Left hindlimb (tissue), 1 donor: ENCODE measurements around the gene NIPA2.

Source experiments
- DNase-seq: peaks from one replicate; pipeline ENCODE4 v3.0.0-alpha.2; 2018

The NIPA2 gene

GRCh38 chr15:22844421-22845288, 6.2 kb downstream of the NIPA2 start:
- DNase-seq = no peak

DNA sequence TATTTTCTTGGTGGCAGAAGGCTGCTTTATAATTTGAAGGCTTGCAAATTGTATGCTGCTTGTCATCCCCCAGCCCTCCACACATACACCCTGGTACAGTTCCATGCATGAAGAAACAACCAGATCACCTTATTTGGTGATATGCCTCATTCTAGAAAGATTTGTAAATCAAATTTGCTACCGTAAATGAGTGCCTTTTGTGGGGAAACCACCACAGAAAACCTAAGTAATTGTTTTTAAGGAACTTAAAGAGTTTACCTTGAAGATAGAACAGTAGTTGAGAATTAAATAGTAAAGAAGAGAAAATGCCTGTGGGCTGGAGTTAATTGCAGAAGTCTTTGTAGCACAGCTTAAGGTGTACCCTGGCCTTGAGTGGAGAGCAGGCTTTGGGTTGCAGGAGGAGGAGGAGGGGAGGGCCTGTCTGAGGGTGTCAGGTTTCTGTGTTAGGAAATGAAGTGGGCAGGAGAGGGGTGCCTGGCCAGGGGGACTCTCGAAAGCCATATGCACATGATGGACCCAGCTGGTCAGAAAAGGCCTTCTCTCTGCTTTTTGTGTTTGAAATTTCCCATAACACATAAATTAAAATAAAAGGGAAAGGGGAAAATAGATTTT, 6.9 kb downstream of the NIPA2 start:
- no peak for DNase-seq

DNA sequence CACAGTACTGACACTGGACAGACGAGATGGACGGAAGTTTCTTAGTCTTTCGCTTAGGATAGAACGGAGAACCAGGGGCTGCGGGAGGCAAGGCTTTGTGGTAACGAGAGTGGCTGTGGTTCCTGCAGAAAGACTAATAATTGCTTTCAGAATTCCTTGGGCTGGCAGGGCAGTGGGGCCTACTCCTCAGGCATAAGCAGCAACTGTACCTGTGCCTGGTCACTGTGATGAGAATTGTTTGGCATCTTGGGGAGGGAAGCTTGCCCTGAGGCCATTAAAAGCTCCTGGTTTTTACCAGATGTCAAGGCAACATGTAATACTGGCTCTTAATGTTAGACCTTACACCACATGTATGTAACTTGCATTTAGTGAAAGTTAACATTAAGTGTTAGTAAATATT, 7.6 kb downstream of the NIPA2 start:
- no peak for DNase-seq

DNA sequence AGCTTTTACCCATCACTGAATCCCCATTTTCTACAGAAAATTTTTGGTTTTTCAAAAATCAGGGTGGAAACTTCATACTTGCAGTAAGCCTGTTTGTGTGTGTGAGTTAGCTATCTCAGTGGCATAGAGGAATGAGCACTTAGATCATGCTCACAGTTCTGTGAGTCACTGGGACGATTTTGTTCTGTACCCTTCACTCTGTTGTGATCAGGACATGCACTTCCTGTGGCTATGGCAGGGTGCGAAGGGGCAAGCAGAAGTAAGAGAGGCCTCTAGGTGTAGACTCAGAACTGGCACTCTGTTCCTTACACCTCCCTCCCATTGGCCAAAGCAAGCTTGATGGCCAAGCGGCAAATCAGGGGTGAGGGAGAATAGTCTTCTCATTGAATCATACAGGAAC, 11.6 kb downstream of the NIPA2 start:
- no peak for DNase-seq

GRCh38 chr15:22851513-22851912, 13.0 kb downstream of the NIPA2 start:
- DNase-seq = no peak

DNA sequence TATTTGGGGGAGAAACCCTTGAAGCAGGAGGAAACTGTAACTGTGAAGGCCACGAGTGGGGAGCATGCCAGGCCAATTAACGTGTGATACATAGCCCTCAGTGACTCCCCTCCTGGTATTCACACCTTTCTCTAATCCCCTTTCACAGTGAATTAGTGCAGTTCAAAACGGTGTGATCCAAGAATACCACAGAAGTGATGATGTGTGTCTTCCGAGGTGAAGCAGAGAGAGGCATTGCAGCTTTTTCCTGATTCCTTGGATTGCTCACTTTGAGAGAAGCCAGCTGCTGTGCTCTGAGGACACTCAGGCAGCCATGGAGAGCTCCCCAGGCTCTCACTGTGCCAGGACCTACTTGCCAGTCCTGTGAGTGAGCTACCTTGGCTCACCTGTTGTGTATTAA, 17.3 kb downstream of the NIPA2 start:
- no peak for DNase-seq

DNA sequence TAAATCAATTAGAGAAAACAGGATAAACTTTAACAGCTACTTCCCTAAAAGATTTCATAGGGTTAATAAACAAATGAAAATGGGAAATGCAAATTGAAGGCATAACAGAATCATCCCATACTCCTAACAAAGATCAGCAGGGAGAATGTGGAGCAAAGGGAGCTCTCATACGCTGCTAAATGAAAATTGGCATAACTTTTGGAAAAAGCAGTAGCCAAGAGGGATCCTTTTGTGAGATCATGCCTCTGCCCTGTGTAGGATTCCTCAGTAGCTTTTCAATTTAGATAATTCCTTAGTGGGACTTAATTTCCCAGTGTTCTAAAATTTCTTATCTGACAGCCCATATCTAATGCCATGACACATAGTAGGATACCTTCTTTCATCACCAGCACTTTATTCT, 18.2 kb downstream of the NIPA2 start:
- no peak for DNase-seq

DNA sequence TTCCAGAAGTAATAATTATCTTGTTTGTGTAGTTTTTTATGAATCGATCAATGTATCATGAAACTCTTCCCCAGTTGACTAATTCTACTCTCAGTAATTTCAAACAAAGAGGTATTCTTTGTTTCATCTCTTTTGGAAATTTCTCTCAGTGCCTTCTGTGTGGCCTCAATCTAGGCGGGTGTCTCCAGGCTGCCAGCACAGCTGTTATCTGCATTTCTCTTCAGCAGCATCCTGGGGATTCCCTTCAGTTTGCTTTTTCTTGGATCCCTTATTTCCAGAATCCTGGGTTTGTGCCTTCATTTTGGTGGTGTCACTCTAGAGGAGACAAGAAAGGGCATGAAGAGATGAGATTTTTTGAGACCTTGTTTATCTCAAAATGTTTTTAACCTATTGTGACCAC, 22.7 kb downstream of the NIPA2 start:
- no peak for DNase-seq

DNA sequence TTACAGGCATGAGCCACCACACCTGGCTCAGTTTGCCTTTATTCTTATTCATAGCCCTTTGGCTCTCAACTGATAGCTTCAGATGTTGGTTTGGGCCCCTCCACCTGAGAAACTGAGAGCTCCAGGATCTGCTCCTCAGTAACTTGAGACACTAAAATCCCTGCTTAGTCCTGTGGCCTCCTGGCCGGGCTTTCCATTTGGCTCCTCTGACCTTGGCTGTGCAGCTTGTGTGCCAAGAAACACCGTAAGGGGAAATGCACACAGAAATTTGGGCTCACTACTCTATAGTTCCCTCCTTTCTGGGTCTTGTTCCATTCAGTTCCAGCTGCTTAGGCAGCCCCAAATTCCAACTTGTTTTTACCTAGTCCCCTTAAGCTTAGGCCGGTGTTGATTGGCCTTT, 24.9 kb downstream of the NIPA2 start:
- DNase-seq = no peak

GRCh38 chr15:22866079-22866478, 27.6 kb downstream of the NIPA2 start:
- no peak for DNase-seq

DNA sequence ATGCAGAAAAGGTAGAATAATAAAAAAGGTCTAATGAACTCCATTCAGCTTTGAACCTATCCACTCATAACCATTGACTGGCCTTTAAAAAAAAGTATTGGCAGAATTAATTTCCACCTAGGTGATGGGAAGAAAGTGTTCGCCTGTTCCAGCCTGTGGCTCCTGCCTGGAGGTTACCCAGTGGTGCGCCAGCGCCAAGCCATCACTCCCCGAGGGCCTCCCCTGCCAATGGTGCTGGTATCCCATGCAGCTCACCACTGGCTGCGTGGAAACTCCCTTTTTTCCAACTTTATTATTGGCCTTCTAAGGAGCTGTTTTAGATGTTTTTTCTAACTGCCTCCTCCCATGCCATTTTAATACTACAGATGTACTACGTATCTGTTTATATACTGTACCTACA, 29.4 kb downstream of the NIPA2 start:
- DNase-seq = no peak

DNA sequence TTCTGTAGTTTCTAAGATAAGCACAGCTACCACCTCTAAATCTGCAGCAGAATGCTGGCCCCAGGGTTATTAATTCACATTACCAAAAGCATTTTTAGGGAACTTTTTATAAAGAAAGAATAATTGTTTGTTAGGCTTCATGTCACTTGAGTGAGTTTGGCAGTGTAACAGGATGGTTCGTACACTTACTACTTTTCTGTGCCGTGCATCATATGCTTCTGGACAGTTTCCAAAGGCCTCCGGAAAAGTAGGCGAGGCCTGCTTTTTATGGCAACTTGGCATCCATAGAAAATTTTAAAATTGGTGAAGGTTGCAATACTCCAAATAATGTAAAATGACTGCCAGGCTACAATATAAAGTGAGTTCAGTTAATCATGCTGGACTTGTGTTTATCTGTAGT, 30.0 kb downstream of the NIPA2 start:
- no peak for DNase-seq

DNA sequence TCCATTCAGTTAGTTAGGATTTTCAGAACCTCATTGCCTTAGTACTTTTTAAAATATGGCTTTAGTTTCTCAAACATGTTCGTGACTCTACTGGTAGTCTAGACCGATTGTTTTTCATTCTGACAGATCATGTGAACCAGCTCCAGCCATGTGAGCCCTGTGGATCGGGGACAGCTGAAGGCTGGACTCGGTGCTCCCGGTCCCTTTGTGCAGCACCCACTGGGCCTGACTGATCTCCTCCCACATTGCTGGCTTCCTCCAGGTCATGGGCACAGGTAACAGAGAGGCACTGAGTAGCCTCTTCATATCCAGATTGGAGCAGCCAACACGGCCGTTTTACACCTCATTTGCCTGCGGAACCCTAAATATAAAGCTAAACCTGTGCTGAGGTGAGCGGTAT, 30.5 kb downstream of the NIPA2 start:
- no peak for DNase-seq

GRCh38 chr15:22869856-22870255, 31.4 kb downstream of the NIPA2 start:
- DNase-seq = no peak

GRCh38 chr15:22870865-22871264, 32.4 kb downstream of the NIPA2 start:
- DNase-seq = no peak

- no peak for DNase-seq
Measured at GRCh38 chr15:22871481-22872086, 33.1 kb downstream of the NIPA2 start.

GRCh38 chr15:22872936-22873701, 34.7 kb downstream of the NIPA2 start:
- no peak for DNase-seq

- no peak for DNase-seq
Measured at GRCh38 chr15:22873841-22874240, 35.4 kb downstream of the NIPA2 start.

GRCh38 chr15:22874256-22874655, 35.8 kb downstream of the NIPA2 start:
- no peak for DNase-seq

DNA sequence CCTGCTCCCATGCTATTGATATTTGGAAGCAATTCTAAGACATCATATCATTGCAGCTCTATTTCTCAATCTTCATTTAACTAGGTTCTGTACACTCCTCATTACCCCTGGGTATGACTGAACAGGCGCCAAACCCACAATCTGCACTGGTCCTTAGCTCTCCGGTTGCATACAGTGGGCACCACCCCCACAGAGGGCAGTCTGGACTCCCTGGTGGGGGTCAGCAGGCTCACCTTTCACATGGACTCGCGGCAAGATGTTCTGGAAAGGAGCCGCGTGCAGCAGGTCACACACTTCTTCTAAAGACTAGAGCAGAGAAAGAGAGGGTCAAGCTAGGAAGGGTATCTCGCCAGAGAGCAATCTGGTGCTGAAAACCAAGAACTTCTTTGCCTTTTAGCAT, 36.5 kb downstream of the NIPA2 start:
- DNase-seq = no peak

DNA sequence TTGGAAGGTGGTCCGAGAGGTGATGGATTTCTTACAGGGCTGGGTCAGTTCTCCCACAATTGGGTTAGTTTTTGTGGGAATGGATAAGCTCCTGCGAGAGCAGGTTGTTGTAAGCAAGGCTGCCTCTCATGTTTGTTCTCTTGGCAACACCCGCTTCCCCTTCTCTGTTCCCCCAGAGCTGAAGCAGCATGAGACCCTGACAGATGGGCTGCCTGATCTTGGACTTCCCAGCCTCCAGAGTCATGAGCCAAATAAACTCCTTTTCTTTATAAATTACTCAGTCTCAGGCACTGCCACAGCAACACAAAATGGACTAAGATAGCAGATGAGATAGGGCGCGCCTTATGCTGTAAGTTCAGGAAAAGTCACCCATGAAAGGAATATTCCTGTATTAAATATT, 38.7 kb downstream of the NIPA2 start:
- DNase-seq = no peak

GRCh38 chr15:22877607-22878006, 39.1 kb downstream of the NIPA2 start:
- DNase-seq = no peak

- DNase-seq = no peak
Measured at GRCh38 chr15:22878103-22878502, 39.6 kb downstream of the NIPA2 start.
